Suprapubic skin (tissue), 4 donors: ENCODE measurements around the gene KLHDC4.

Experiments
- EP300 ChIP-seq: sonication (generic); formaldehyde crosslinking; IDR thresholded peaks from one replicate; pipeline ENCODE4 v1.6.1; 2017; ENCODE audit warnings: antibody characterized with exemption
- POLR2A ChIP-seq, 2 donors: fragments of 450-650 bp; IDR thresholded peaks; one replicate each; pipeline ENCODE4 v1.6.1; 2017; ENCODE audit warnings: antibody characterized with exemption in 2 of 2, mild to moderate bottlenecking in 2 of 2, moderate library complexity in 2 of 2
- POLR2AphosphoS5 ChIP-seq, 3 donors: sonication (generic); formaldehyde crosslinking; IDR thresholded peaks; one replicate each; pipeline ENCODE4 v1.6.1; 2017; ENCODE audit warnings: antibody characterized with exemption in 3 of 3
- TF ChIP-seq, protein P1 (sequence below), 2 donors: fragments of 200-600 bp in 1 of 2; fragments of 450-650 bp in 1 of 2; sonication (generic) in 1 of 2; IDR thresholded peaks; one replicate each; pipeline ENCODE4 v1.5.1; 2016 to 2019; ENCODE audit warnings: antibody characterized with exemption in 2 of 2, mild to moderate bottlenecking in 1 of 2, moderate library complexity in 1 of 2

DNA sequence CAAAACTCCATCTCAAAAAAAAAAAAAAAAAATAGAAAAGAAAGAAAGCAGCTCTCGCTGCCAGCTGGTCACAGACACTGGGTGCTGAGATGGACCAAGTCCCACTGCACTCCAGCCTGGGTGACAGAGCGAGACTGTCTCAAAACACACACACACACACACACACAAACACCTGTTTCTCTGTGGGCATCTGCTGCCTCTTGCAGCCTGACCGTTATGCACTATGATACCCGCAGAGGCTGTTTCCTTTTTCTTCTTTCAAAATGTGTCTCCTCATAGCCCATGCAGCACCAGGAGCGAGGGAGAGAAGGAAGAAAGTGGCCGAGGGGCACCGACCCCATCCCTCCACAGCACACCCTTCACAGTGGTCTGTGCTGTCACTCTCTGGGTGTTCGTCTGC is 36.9 kb upstream of the KLHDC4 start:
- TF ChIP-seq, protein P1, sequence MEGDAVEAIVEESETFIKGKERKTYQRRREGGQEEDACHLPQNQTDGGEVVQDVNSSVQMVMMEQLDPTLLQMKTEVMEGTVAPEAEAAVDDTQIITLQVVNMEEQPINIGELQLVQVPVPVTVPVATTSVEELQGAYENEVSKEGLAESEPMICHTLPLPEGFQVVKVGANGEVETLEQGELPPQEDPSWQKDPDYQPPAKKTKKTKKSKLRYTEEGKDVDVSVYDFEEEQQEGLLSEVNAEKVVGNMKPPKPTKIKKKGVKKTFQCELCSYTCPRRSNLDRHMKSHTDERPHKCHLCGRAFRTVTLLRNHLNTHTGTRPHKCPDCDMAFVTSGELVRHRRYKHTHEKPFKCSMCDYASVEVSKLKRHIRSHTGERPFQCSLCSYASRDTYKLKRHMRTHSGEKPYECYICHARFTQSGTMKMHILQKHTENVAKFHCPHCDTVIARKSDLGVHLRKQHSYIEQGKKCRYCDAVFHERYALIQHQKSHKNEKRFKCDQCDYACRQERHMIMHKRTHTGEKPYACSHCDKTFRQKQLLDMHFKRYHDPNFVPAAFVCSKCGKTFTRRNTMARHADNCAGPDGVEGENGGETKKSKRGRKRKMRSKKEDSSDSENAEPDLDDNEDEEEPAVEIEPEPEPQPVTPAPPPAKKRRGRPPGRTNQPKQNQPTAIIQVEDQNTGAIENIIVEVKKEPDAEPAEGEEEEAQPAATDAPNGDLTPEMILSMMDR (IDR thresholded peaks at IDR 0.05) = no peak
- no peak for TF ChIP-seq EP300
- no peak for TF ChIP-seq POLR2A (IDR thresholded peaks at IDR 0.05)
- no peak for TF ChIP-seq POLR2AphosphoS5 (IDR thresholded peaks at IDR 0.05)
